DMS 273 treated with DMSO at 0.1 percent for 48 hours (cell line): ENCODE results near the gene FMN1.

Experiments
- DNase-seq: peaks from one replicate; lab custom pipeline; 2025; lab: John Stamatoyannopoulos, UW

The FMN1 gene

GRCh38 chr15:33198541-33198940 lies 4.0 kb upstream of the FMN1 start:
- DNase-seq, result no peak

- DNase-seq, result no peak
These were observed 3.1 kb upstream of the FMN1 start for GRCh38 chr15:33197636-33198035.

GRCh38 chr15:33194237-33194636 lies 277 bp downstream of the FMN1 start:
- no peak for DNase-seq

GRCh38 chr15:33191591-33191990 lies 2.9 kb downstream of the FMN1 start:
- DNase-seq, result no peak

DNA sequence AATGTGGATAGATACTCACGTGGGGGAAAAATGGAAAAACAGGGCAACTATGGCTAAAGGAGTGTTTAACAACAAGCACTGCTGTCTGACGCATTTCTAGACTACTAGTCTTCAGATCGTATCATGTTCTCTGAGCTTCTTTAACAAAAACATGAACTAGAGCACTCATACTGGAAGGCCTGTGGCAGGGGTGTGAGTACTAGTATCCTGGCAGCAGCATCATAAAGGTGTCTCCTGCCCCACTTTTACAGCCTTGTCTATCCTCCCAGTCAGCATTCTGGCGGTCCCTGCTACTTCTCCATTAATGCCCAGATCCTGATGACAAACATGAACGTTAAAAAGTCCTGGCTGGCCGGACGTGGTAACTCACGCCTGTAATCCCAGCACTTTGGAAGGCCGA lies 4.0 kb downstream of the FMN1 start:
- no peak for DNase-seq

DNA sequence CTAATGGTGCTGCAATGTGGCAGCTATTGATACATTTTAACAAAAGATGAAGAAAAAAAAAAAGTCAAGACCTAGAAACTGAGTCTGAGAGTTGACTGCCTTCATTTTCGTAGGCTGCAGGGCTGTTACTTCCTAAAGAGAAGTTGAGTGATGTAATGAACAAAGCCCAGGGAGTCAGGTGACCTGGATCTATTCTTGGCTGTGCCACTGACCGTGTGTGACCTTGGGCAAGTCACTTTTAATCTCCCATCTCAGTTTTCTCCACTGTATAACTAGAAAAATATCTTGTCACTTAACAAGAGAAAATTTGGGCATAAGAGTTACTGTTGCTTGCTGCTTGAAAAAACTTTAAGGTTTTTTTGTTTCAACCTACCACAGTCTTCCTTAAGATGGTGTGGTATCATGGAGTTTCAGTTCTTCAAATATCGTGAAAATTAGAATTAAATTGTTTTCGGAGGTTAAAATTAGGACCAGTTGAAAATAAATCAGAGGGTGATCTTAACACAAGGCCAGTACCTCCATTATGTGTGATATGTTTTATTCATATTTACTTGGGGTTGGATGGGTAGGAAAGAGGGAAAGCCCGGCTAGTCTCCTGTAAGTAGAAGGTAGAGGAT lies 5.8 kb downstream of the FMN1 start:
- no peak for DNase-seq

- no peak for DNase-seq
These were observed 6.4 kb downstream of the FMN1 start for GRCh38 chr15:33188159-33188558.

- no peak for DNase-seq
These were observed 11.2 kb downstream of the FMN1 start for GRCh38 chr15:33183334-33183733.

DNA sequence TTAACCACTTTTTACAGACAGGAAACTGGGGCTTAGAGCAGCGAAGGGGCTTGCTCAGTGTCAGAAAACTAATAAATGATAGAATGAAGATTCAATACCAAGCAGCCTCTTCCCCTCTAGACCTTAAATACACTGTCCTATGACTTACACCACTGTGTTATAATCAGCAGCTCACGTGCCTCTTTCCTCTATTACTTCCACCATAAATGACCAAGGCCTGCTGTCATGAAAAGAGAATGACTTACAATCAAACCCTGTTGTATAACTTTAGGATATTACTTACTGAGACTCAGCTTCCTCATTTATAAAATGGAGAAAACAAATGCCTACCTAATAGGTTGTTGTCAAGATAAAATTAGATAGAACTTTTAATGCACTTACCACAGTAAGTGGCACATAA lies 11.6 kb downstream of the FMN1 start:
- no peak for DNase-seq

DNA sequence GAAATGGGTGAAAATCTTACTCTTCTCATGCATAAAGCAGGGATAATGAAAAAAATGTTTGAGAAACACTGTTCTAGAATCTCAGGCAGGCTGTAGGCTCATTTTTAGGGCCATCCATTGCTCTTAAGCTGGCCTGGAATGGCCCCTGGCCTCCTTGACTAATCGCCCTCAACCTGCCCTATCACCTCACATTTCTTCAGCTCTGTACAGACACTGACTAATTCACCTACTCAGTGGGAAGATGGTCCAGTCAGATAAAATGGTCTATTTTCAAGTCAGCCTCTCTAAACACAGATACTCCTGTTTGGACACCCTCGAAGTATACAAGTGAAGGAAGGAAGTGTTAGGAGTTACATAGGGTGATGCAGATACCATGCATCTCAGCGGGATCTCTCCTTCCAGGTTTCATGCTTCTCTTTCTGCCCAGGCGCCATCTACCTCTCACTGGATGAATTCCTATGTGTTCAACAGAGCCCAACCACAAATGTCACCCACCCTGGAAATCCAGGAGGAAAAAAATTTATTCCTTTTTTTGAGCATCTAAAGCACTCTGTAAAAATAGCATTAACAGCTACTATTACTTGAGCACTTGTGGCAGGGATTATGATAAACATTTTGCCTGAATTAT lies 12.1 kb downstream of the FMN1 start:
- no peak for DNase-seq

GRCh38 chr15:33179874-33180273 lies 14.6 kb downstream of the FMN1 start:
- no peak for DNase-seq

- no peak for DNase-seq
These were observed 23.3 kb downstream of the FMN1 start for GRCh38 chr15:33171202-33171601.

DNA sequence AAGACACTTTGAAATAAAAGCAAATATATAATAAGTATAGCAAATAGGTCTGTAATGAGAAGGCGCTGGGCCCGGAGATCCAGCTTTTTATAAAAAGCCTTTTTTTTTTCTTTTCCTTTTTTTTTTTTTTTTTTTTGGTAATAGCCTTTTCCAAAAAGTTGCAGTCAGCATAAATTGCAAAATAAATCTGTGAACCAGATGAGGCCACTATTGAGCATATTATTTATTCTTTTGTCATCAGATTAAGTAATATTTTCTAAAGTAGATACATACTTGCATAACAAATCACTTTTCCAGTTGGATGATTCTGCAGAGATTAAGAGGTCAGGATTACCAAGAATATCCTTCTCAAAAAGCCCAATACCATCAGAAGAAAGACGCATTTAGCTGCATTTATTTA lies 24.9 kb downstream of the FMN1 start:
- DNase-seq, result no peak

GRCh38 chr15:33168444-33168843 lies 26.1 kb downstream of the FMN1 start:
- DNase-seq, result no peak

DNA sequence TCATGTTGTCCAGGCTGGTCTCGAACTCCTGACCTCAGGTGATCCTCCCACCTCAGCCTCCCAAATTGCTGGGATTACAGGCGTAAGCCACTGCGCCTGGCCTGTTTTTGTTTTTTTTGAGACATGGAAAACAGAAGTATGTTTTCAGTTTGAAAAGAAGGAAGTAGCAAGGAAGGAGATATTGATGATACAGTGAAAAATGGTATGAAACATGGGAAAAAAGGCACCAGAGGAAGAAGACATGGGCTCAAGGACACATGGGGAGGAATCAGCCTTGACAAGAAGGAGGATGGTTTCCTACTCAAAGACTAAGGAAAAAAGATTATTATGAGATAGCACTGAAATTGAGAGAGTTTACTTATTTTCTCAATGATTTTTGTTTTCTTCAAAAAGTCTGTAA lies 30.7 kb downstream of the FMN1 start:
- DNase-seq, result no peak

DNA sequence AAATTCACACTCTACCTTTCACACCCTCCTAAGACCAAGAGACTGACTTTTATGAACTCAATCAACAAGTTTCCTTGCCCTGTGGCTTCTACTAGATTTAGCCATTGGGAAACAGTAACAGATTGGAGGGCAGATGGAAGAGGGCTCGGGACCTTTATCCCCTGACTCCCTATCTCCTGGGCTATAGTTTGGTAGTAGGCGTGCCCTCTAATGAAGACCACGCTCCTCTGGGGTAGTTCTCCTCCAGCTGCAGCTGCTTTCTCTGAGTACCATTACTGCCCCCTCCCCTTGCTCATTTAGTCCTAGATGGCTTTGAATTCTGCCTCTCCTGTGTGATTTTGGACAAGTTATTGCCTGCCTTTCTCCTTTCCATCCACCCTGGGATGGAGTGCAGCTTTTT lies 33.3 kb downstream of the FMN1 start:
- no peak for DNase-seq

DNA sequence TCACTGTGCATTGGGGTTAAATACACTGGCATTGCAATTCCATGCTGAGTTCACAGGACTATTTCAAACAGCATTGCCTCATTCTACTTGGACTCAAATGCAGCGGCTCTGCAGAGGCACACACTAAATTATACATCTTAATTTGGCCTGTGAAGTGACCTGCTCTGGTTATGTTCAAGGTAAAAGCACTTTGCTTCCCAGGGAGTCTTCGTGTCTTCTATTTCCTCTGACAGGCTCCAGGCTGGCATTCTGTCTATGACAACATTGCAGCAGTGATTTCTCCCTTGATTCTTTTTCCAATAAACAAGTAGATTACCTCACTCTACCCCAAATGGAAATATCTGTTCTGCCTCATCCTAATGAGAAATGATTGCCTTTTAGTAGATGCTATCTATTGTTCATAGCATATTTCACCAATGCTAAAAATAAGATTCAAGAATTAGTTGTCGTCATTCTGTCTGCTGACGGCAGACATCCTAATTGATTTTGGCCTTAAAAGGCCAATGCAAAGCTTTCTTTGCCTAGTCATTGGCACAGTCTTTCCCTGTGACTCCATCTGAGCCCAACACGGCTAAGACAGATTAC lies 33.8 kb downstream of the FMN1 start:
- DNase-seq, result no peak

- no peak for DNase-seq
These were observed 34.6 kb downstream of the FMN1 start for GRCh38 chr15:33159726-33160453.

- no peak for DNase-seq
These were observed 36.1 kb downstream of the FMN1 start for GRCh38 chr15:33158366-33158765.

- no peak for DNase-seq
These were observed 37.0 kb downstream of the FMN1 start for GRCh38 chr15:33157371-33158037.

- DNase-seq, result no peak
These were observed 38.7 kb downstream of the FMN1 start for GRCh38 chr15:33155691-33156420.
